D341Med (cell line): ENCODE data around the gene SNRPD3.
"Not testable (repeated sequence)": the region's sequence is repeated elsewhere in the genome, so short reads cannot be mapped to it uniquely, and the experiment has no call there.

ENCODE experiments used
- DNase-seq: peaks from one replicate; pipeline ENCODE4 v3.0.0; 2012; ENCODE audit warnings: low spot score

Gene SNRPD3

DNA sequence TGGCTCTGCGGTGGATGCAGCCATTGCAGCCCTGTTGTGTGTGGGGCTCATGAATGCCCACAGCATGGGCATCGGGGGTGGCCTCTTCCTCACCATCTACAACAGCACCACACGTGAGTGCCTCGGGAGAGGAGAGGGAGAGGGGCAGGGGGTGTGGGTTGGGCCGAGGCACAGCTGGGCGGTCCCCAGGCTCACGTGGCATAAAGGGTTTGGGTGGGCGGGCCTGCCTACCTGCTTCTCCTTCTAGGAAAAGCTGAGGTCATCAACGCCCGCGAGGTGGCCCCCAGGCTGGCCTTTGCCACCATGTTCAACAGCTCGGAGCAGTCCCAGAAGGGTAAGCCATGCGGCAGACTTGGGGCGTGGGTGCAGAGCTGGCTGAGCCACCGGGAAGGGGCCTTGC, 59.0 kb downstream of the SNRPD3 start:
- DNase-seq = not testable (repeated sequence)

DNA sequence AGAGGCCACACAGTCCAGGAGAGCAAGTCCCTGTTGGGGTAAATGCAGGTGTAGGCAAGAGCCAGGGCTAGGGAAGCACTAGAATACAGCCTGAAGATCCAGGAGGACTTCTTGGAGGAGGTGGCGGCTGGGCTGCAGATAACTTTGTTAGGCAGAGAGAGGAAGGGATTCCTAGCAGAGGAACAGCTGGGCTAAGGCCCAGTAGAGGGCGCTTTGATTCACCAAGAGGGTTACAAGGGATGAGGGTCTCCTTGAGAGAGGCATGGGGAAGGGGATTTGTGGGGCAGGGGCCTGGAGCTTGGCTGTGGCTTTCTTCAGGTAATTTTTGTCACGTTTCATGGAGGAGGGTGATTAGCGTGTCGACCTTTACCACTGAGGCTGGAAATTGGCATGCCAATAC, 65.4 kb downstream of the SNRPD3 start:
- not testable (repeated sequence) for DNase-seq

- DNase-seq = not testable (repeated sequence)
Observed at GRCh38 chr22:24622596-24622995, 66.8 kb downstream of the SNRPD3 start.
